Stimulated activated CD8-positive, alpha-beta memory T cell treated with anti-CD3 and anti-CD28 coated beads, Interleukin-12 subunit alpha, Interleukin-12 subunit beta, amount 100 ng/mL, for 24 hours (primary cell): ENCODE measurements around the gene OPA3.
"Not testable (repeated sequence)": the region's sequence is repeated elsewhere in the genome, so short reads cannot be mapped to it uniquely, and the experiment has no call there.

Experiments
- DNase-seq: peaks from one replicate; pipeline ENCODE4 v3.0.0-alpha.2; 2020; ENCODE audit errors: extremely low read depth

The OPA3 gene

DNA sequence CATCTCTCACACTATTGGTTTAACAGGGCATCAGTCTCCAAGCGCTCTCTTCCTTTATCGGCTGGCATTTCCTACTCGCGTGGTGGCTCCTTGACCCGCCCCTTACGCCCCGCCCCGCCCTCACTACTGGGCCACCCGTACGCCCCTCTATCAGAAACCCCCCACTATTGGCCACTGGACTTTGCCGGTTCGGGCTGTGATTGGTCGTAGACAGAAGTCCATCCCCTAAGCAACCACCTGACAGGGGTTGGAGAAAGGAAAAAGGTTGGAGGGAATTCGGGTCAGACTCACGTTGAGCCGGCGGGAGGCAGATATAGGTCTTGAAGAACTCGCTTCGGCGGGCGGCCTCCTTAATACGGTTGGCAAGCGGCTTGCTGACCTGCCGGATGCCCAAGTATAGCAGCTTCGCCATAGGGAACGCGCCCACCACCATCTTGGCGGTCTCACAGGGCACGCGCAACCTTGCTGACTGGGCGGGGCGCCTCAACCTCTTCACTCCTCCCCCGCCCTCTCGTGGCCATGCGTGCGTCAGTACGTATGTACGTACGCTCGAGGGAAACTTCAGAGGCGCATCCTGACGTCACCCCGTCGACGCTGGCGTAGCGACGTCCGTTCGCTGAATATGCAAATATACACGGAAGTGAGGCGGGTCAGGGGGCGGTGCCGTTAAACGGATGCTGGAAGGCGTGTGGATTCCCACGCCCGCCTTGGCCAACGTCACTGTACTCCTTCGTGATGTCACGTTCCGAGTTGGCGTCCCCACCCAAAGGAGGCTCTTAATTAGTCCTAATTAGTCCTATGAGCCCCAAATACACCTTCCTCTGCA, at the start of gene OPA3:
OPA3 (minus strand) TSS at position 471 of the 826 bp plus-strand sequence; CDS start at position 433, 38 bp downstream.
- DNase-seq, result peak; percentile 100

DNA sequence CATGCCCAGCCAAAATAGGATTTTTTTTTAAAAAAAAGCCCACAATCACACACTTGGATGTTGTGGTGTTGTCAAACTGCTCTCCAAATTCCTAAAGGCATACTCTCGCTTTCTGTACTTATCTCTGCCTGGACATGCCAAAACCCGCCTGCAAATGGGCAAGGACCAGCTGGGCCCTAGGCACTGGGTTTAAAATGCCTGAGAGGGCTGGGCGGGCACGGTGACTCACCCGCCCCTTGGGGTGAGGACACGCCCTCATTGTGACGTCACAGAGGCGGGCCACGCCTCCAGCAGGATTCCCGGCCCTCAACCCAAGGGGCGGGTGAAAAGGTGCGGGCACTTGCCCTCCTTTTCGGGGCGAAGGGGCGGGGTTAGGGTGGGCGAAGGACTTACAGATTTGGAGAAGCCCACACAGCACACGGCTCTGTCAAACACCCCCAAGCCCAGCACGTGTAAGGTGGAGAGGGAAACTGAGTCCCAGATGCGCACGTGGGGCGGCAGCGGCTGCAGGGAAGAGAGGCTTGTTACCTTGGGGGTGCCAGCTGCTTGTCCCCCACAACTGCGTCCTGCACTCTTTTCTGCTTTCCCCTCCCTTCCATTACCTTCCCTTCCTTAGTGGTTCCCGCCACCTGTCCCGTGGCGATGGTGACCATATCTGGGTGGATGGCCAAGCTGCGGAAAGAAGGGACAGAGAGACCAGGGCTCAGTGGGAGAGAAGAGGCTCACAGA, 48.0 kb upstream of the OPA3 start:
- no peak for DNase-seq

DNA sequence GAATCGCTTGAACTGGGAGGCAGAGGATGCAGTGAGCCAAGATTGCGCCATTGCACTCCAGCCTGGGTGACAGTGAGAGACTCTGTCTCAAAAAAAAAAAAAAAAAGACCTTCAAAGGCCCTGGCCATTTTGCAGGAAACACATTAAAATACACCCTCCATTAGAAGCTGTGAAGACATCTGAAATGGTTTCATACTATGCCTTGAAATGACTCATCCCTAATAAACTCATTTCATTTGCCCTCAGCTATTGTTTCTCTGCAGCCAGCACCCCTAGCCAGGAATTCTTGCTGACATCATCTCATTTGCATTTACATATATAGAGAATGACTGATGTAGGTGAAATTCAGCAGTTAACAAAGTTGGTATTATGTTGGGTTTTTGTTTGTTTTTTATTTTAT, 45.9 kb upstream of the OPA3 start:
- no peak for DNase-seq

DNA sequence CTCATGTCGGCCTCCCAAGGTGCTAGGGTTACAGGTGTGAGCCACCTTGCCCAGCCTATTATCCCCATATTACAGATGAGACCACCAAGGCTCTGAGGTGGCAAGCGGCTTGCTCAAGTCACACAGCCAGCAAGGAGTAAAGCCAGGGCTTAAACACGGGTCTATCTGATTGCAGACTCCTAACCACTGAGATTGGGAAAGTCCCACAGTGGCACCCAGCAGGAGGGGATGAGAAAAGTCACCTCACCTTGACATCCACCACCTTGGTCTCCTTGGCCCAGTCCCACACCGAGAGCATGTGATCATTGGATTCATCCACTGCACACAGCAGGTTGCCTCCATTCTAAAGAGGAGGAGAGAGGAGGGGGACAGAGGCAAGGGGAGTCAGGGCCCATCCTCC, 45.1 kb upstream of the OPA3 start:
- no peak for DNase-seq

DNA sequence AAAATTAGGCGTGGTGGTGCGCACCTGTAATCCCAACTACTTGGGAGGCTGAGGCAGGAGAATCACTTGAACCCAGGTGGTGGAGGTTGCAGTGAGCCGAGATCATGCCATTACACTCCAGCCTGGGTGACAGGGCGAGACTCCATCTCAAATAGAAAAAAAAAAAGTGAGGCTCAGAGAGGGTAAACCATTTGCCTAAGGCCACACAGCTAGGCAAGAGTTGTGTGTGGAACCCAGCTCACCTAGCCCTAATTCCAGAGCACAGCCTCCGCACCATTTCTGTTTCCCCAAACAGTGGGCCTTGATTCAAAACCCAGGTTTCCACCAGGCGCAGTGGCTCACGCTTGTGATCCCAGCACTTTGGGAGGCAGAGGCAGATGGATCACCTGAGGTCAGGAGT, 43.6 kb upstream of the OPA3 start:
- not testable (repeated sequence) for DNase-seq

DNA sequence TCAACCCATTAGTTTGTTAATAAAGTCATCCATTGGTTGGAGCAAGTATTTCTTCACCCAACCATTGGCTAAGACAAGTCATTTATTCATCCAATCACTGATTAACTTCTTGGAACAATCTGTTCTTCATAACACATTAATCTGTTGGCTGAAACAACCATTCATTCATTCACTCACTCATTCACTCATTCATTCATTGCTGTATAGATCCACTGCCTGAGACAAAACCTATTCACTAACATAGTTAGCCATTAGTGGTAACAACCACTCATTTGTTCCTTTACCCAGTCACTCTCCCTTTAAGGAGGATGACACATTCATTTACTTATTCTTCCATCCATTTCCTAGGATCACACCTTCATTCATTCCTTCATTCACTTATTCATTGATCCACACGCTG, 39.4 kb upstream of the OPA3 start:
- DNase-seq, result no peak

DNA sequence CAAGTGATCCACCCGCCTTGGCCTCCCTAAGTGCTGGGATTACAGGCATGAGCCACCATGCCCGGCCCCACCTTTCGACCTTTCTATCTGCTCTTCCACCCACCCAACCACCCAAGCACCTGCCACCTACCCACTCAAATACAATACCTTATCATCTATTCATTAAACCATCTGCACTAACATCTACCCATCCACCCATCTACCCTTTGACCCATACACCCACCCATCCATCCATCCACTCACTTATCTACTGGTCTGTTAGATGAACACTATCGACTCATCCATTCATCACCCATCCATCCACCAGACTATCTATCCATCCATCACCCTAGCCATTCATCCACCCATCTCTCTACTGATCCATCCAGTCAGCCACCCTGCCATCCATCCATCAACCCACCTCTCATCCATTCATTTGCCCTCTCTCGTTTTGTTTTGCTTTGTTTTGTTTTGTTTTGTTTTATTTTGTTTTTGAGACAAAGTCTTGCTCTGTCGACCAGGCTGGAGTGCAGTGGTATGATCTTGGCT, 37.4 kb upstream of the OPA3 start:
- no peak for DNase-seq

DNA sequence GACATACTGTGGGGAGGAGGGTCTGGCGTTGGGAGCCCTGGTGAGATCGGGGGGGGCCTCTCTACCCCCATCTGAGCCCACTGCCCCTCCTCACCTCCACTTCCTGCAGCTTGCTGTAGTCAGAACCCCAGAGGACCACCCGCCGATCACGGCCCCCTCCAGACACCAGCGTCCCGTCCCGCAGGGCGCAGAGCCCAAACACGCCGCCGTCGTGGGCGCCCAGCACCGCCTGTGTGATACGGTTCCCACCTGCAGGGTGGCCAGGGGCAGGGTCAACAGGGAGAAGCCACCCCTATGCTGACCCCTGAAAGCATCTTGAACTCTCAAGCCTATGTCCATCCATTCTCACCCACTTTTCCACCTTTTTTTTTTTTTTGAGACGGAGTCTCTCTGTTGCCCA, 36.8 kb upstream of the OPA3 start:
- DNase-seq, result no peak

DNA sequence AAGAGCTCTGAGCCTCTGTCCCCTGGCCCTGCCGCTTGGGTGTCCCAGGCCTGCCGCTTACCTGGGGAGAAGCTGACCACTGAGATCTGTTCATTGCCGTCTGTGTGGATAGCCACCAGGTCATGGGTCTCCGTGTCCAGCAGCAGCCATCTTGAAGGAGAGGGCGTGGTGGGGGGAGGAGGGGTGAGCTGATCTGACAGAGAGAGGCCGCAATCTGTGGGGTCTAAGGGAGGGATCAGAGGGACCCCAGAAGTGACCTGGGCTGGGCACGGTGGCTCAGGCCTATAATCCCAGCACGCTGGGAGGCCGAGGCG, 32.1 kb upstream of the OPA3 start:
- no peak for DNase-seq

DNA sequence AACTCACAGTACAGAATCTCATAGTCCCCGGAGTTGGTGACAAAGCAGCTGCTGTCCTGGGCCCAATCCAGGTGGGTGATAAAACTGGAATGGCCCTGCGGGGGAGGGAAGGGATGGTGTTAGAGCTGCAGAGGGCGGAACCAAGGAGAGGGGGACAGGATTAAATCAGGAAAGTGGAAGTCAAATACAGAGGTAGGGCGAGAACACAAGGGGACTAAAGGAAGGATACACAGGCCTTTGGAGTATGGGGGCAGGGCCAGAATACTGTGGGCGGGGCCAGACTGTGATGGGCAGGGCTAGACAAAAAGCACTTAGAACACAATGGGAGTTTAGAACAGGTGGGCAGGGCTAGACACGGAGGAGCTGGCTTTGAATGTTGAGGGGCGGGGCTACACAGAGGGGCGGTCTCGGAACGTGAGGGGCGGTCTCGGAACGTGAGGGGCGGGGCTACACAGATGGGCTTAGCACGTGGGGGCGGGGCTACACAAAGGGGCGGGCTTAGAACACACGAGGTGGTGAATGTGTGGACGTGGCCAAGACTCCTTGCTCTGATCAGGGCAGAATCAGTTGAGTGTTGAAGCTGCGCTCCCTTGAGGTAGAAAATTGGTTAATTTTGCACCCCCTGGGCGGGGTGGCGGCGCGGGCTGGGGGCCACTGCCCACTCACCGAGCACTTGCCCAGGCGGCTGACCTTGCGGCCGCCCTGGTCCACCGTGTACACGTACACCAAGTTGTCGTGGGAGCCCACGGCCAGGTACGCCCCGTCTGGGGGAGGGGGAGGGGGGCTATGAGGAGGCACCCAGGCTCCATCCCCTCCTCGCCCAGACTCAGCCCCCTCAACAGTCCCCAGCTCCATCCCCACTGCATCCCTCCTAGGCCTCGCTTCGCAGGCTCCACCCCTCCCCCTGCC, 31.4 kb upstream of the OPA3 start:
- peak; percentile 58 for DNase-seq

DNA sequence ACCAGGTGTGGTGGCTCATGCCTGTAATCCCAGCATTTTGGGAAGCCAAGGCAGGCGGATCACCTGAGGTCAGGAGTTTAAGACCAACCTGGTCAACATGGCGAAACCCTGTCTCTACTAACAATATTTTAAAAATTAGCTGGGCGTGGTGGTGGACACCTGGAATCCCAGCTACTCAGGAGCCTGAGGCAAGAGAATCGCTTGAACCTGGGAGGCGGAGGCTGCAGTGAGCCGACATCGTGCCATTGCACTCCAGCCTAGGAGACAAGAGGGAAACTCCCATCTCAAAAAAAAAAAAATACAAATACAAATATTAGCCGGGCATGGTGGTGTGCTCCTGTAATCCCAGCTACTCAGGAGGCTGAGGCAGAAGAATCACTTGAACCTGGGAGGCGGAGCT, 30.5 kb upstream of the OPA3 start:
- DNase-seq, result not testable (repeated sequence)

DNA sequence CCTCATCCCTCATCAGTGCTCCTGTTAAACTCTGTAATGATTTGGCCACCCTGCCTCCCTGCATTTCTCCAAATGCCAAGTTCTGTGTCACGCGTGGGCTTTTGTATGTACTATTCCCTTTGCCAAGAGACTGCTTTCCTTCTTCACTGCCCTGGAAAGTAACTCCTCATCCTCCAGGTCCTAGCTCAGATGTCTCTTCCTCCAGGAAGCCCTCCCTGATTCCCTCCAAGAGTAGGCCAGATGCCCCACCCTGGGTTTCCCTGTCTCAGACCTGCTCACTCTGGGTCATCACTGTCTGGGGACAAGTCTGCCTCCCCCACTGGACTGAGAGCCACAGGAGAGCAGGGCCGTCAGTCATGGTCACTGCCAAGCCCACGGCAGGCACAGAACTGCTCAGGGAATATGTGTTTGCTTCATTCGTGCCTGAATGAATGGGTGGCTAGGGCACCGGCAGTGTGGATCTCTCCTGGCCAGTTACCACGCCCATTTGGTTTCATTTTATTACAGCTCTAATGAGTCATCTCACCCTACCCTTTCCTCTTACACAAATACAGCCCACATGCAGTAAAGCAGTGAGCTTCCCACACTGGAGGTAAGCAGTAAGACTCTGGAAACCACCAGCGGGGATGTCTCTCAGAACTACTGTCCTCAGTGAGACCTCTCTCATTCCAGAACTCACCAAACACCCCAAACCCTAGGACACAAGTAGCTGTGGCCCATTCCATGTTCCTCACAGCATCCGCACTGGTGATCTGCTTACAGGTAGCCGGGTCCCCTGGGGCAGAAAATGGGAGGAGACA, 29.5 kb upstream of the OPA3 start:
- DNase-seq, result no peak

DNA sequence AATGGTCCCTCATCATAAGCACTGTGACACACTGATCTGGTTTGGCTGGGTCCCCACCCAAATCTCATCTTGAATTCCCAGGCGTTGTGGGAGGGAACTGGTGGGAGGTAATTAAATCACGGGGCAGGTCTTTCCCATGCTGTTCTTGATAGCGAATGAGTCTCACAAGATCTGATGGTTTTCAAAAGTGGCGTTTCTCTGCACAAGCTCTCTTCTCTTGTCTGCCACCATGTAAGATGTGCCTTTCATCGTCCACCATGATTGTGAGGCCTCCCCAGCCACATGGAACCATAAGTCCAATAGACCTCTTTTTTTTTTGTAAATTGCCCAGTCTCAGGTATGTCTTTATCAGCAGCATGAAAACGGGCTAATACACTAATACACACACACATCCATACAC, 24.3 kb upstream of the OPA3 start:
- no peak for DNase-seq

DNA sequence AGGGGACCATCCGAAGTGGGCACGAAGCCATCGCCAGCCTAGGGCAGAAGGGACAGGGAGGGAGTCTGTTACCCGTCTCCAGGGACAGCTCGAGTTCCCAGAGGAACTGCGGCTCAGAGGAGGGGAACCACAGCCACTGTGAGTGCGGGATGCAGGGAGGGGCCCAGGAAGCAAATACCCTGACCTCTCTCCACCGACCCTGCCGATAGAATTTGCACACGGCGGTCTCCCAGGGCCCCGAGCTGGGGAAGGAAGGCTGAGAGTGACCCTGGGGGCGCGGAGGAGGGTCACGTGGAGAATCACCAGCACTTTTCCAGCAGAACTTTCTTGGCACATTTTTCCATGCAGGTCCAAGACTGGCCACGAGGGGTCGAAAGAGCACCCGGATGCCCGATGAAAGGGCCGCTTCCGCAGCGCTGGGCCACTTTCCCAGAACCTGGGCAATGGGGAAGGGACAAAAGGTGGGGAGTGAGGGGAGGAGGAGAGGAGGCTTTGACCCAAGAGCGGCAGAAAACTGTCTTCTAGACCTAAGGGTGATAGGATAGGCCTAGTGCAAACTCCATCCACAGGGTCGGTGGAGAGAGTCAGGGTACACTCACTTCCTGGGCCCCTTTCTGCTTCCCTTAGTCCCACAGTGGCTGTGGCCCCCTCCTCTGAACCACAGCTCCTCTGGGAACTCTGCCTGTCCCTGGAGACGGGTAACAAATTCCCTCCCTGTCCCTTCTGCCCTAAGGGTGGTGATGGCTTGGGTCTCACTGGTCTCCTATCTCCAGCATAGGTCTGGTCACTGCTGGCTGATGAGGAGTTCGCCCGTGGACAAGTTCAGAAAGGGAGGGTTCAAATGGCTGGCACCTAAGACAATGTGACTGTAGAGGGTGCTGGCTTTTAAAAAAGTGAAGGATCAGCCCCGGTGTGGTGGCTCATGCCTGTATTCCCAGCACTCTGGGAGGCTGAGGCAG, 22.7 kb upstream of the OPA3 start:
- DNase-seq, result no peak

DNA sequence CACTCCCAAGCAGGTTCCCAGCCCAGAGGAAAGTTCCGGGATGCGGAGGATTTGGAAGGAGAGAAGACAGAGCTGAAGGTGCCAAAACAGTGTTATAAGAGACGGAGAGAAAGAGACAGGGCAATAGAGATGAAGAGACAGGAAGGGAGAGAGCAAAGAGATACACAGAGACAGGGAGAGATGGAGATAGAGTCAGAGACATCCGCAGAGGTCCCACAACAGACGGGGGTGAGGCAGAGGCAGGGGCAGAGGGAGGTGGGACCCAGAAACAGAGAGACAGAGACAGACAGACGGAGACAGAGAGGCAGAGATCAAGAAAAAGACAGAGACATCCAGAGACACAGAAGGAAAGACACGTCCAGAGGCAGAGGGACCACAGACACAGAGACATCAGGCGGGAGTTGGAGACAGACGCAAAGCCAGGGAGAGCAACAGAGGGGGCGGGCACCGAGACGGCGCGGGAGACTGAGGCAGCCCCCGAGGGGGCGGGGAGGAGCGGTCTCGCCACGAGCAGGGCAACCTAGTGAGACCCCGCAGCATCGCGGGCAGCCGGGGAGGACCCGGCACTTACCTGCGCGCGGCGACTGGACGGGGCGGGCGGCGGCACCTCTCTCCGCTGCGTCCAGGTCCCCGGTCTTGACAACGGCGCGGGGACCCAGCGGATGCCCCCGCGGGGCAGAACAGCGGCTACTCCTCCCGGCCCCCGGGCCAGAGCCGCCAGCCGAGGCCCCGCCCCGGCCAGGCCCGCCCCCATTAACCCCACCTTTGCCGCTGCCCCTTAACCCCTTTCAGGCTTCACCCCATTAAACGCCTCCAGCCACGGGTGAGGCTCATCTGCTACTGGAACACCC, 17.1 kb upstream of the OPA3 start, which contains the start of gene GPR4:
GPR4 (minus strand) TSS at position 689 of the 851 bp plus-strand sequence. CDS start 10,346 bp downstream, outside the sequence.
- DNase-seq, result no peak

DNA sequence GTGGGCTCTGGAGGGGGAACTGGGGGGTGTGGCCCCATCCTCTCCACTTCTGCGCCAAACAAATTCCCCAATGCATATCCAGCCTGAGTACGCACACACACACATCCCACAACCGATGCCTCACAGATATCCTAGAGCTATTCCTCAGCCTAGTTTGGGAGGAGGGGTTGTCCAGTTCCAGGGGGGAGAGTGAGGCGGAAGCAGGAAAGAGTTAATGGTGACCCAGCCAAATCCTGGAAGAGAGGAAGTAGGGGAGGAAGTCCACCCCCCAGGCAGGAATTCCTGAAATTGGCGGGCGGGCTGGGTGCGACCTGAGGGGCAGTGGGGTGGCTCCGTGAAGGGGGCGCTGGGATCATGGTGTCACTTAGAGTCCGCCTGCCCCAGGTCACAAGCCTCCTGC, 16.5 kb upstream of the OPA3 start:
- no peak for DNase-seq

DNA sequence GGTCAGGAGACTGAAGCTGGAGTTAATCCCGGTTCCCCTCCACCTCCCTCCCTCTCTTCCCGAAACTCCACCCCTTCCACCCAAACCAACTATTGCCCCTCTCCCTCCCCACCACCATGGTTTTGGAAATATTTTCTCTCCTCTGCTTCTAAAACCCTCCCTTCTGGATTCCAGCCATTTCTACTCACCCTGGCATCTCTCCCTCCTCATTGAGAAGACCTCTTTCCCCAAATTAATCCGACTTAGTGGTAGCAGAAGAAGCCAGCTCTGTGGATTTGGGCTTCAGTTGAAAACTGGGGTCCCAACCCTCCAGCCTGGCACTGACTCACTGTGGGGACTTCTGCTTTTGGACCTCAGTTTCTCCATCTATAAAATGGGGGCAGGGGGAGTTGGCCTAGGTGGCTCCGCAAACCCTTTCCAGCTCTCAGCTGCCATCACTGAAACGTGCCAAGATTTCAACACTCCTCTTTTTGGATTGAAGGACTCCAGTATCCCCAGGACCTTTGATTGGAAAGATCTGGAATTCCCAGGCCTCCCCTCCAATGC, 15.8 kb upstream of the OPA3 start:
- DNase-seq, result no peak

DNA sequence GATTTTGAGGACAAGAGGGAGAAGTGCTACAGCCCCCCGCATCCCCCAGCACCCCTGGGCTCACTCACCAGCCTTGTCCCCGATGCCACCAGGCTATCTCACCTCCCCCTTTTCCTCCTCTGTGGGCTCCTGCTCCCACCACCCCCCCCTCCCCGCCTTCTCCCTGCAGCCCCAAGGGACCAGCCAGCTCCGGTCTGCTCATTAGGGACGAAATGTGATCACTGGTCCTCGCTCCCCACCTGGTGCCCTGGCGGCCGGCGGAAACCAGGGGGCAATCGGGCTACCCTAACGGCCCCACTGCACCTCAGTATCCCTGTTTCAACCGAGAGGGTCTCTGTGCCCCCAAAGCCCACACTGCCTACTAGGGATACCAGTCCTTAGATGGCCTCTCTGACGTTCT, 14.7 kb upstream of the OPA3 start:
- DNase-seq, result no peak
